Fibroblast of lung (primary cell): ENCODE results near the gene STK32A.

ENCODE experiments used
- EZH2 ChIP-seq: IDR thresholded peaks from 2 replicates; pipeline ENCODE4 v1.5.1; 2012; ENCODE audit warnings: low read length, control low read depth, mild to moderate bottlenecking; ENCODE audit errors: missing control alignments
- TF ChIP-seq, protein P1 (sequence below), 2 donors: IDR thresholded peaks in 1 of 2; conservative IDR thresholded peaks in 1 of 2; 1 replicate in 1 of 2; 2 replicates in 1 of 2; pipeline ENCODE4 v1.5.1; 2011 to 2012; ENCODE audit warnings: low read length in 2 of 2, control low read depth in 1 of 2, inconsistent platforms in 1 of 2, low read depth in 1 of 2, mild to moderate bottlenecking in 1 of 2

DNA sequence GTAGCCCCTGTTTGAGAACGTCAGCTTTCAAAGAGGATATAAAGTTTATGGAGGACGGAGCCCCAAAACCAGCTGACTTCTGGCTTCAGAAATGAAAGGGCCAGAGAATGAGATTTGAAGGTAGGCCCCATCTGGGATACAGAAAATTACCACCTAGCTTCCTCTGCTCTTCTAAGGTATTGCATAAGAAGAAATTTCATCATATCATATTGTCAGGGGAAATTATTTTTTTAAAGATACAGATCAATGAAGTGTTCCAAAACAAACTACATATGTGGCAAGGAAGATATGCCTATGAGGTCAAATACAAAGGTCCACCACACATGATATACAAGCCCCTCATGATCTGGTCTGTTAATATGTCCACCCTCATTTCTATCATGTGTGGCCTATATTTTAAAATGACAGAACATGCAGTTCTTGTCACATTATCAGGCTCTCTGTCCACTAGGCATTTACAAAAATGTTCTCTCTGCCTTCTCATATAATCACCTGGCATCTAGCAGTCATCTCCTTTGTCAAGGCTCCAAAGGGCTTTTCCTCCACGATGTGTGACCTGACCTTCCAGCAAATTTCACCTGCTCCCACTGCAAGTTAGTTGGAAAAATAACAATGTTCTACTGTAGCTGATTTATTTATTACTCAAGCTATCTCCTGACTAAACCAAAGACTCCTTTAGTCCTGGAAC, 192.0 kb downstream of the STK32A start:
- TF ChIP-seq, protein P1, sequence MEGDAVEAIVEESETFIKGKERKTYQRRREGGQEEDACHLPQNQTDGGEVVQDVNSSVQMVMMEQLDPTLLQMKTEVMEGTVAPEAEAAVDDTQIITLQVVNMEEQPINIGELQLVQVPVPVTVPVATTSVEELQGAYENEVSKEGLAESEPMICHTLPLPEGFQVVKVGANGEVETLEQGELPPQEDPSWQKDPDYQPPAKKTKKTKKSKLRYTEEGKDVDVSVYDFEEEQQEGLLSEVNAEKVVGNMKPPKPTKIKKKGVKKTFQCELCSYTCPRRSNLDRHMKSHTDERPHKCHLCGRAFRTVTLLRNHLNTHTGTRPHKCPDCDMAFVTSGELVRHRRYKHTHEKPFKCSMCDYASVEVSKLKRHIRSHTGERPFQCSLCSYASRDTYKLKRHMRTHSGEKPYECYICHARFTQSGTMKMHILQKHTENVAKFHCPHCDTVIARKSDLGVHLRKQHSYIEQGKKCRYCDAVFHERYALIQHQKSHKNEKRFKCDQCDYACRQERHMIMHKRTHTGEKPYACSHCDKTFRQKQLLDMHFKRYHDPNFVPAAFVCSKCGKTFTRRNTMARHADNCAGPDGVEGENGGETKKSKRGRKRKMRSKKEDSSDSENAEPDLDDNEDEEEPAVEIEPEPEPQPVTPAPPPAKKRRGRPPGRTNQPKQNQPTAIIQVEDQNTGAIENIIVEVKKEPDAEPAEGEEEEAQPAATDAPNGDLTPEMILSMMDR (conservative IDR thresholded peaks at IDR 0.05 in 1 of 2, IDR thresholded peaks at IDR 0.05 in 1 of 2; ENCODE audit: low read depth in 1 of 2, low read length in 2 of 2): no peak
- no peak for TF ChIP-seq EZH2
